ENCODE measurements around the gene MAPT.
A peak's percentile ranks its signal among the peaks of the same experiment; 100 is the strongest.

MAPT gene

DNA sequence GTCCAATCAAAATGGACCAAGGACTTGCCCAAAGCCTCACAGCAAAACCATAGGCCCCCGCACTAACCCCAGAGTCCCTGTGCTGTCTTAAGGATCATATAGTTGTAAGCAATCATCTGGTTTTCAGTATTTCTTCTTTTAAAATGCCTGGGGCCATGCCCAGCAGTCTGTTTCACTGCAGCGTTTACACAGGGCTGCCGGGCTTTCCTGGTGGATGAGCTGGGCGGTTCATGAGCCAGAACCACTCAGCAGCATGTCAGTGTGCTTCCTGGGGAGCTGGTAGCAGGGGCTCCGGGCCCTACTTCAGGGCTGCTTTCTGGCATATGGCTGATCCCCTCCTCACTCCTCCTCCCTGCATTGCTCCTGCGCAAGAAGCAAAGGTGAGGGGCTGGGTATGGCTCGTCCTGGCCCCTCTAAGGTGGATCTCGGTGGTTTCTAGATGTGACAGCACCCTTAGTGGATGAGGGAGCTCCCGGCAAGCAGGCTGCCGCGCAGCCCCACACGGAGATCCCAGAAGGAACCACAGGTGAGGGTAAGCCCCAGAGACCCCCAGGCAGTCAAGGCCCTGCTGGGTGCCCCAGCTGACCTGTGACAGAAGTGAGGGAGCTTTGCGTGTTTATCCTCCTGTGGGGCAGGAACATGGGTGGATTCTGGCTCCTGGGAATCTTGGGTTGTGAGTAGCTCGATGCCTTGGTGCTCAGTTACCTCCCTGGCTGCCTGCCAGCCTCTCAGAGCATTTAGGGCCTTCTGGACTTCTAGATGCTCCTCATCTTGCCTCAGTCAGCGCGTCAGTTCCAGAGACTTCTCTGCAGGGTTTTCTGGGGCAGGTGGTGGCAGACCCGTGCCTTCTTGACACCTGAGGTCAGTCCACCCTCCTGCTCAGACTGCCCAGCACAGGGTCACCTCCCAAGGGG is 79.8 kb downstream of the MAPT start:
- no peak for DNase-seq (ENCODE audit: low spot score)

DNA sequence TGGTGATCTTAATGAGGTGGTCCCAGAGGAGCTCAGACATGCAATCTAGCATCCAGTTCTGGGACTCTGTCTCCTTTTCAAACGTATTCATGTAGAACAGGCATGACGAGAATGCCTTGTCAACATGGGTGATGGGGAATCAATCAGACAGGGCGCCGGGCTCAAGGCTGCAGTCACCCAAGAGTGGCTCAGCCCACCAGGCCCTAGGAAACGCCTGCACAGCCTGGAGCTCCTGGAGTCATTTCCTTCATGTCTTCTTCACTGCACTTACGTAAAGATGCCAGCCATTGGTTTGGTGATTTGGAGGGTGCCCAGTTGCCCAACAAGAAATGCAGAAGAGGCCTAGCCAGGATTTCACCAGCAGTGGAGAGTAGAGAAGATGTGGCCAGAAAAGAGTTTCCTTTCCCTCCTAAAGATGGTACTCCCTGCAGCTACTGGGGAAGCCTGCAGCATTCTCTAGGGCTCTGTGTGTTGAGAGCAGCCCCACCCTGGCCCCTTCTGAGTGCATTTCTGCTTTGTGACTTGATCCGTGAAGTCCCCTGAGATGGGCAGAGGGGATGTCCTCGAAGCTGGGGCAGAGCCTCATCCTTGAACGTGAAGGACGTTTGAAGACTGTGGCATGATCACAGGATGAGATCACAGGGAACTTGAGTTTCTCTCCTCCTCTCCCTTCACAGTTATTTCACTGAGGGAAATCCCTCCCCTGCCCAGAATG is 80.7 kb downstream of the MAPT start:
- DNase-seq (ENCODE audit: low spot score) = no peak

DNA sequence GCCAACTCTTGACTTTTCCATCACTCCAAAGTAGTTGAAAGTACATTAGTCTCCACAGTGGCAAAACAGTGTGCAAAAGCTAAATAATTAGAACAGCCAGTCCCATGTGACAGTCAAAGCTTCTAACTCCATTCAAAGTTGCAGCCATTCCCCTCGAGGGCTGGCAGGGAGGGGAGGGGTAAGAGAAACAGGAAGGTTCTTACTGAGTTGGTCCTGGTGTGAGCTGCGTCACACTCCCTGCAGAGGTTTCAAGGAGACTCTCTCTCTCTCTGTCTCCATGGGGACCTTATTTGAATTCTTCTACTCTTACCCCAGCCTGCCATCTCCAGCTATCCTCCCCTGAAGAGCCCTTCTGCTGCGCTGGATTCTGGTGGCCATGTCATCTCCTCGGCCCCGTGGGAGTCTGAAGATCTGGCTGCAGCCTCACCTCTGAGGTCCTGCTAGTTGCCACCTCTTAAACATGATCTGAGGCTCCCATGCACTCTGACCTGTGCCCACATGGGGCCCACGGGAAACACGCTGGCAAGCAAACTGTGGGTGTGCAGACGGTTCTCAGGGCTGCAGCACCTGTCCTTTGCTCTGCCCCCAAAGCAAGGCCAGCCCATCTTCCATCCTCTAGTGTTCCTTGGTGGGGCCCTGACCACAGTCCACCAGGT is 81.4 kb downstream of the MAPT start:
- DNase-seq (ENCODE audit: low spot score) = no peak

DNA sequence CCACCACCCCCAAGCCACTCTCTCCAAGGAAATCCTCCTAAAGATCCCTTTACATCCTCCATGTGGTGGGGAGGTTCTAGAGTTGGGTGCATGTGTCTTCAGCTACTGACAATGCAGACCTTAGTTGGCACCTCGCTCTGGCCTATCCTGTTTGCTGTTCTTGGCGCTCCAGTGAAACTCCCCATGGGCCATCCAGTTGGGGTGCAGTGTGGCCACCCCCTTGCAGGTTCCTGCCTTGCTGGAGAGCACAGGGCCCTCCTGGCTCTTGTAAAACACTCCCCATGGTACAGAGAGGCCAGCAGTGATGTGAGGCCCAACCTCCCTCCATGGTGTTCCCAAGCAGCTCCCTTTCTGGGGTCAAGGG is 82.0 kb downstream of the MAPT start:
- no peak for DNase-seq (ENCODE audit: low spot score)

DNA sequence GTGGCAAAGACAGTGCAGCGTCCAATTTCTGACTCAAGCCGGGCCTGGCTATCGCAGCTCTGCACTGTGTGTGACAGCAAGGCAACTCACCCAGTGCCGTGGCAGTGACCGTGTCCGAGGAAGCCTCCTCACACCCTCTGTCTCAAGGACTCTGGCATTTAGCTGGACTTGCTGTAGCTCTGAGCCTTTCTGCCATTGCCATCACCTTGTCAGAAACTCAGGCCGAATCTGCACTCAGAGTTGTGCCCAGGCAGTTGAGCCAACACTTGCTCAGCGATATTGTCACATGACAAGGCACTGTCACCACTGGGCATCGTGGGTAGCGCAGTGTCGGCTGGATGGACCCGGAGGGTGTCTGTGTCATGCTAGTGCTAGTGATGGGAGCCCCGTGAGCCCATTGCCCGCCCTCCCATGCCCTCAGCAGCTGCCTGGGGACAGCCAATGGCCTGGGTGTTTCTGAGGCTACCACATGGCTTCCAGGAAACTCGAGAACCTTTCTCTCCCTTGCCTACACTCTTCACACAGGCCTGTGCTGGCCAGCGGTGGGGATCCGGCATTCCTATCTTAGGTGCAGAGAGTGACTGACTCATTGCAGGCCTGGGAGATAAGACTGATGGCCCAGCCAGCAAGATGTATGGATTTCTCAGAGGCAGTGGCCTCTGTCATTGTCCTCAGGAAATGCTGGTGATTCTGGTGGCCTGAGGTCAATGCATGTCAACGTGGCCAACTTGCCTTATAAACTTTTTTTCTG is 82.6 kb downstream of the MAPT start:
- peak; percentile 11 for DNase-seq (ENCODE audit: low spot score)

DNA sequence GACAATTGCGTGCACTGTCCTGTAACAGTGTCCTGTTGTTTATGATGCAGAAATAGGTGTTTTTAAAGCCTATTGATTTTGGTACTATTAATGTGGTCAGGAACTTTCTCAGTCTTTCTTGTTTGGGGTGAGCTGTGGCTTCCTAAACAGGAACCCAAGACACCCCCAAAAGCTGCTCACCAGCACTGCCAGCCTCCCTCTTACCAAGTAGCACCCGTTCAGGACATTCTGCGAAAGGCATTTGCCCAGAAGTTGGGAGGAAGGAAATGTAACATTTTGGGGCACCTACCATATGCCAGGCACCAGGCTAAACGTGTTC is 83.1 kb downstream of the MAPT start:
- DNase-seq (ENCODE audit: low spot score) = no peak

DNA sequence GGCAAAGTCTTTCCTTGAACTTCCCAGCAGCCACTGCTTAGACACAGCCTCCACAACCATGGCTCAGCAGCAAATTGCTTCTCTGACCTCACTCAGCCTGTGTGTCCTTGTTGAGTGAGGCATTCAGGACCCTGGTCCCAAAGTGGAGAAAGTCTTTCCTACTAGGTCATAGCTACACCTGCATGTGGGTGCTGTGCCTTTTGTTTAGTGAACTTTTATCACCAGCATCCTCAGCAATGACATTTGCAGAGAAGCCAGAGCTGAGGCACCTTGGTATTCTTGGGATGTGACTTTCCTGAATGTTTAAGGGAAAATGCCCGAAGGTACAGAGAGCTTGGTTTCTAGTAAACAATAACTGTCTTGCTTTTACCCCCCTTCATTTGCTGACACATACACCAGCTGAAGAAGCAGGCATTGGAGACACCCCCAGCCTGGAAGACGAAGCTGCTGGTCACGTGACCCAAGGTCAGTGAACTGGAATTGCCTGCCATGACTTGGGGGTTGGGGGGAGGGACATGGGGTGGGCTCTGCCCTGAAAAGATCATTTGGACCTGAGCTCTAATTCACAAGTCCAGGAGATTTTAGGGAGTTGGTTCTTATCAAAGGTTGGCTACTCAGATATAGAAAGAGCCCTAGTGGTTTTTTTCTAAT is 83.7 kb downstream of the MAPT start:
- DNase-seq (ENCODE audit: low spot score) = no peak

DNA sequence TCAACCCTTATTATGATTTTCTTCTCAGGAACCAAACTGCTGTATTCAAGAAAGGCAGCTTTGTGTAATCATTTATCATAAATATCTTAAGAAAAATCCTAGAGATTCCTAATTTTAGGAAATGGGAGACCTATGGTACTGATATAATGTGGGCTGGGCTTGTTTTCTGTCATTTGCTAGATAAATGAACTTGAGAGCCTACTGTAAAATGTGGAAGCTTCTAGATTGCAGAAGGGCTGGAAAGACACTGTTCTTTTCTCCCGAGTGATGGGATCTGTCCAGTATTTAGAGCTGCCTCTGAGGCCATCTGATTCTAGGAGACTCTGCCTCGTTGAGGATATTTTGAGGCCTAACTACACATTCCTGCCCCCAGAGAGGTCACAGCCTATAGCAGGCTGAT is 84.8 kb downstream of the MAPT start:
- DNase-seq (ENCODE audit: low spot score) = no peak

DNA sequence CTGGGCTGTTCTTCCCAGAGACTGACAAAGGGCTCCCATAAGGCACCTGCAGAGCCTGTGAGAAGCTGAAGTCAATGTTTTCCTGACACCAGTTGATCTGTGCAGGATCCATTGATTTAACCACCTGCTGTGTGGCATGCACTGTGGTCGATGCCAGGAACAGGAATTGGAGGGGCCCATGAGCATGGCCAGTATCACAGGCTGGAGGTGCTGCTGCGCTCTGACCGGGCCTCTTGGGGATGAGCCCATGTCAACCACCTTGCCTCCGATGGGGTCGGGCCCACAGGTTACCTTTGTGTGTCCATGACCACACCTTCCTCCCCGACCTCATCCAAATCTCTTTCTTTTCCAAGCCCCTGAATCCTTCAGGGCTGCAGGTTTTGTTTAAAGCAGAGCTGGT is 86.5 kb downstream of the MAPT start:
- no peak for DNase-seq (ENCODE audit: low spot score)

DNA sequence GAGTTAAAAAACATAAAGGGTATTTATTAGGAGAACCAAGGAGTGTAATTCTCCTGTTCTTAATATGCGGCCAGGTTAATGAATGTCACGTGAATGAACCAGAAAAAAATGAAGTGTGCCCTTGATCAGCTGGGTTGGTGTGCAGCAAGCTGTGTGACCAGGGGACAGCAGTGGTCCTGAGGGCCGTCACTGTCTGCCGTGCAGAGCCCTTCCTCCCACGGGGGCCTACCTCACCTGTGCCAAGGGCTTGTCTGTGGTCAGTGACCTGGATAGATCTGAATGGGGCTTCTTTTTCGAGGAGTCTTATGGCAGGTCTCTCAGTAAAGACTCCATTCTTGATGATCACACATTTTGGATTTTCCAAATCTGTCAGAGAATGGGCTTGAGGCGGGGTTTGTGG is 87.0 kb downstream of the MAPT start:
- DNase-seq (ENCODE audit: low spot score) = no peak

DNA sequence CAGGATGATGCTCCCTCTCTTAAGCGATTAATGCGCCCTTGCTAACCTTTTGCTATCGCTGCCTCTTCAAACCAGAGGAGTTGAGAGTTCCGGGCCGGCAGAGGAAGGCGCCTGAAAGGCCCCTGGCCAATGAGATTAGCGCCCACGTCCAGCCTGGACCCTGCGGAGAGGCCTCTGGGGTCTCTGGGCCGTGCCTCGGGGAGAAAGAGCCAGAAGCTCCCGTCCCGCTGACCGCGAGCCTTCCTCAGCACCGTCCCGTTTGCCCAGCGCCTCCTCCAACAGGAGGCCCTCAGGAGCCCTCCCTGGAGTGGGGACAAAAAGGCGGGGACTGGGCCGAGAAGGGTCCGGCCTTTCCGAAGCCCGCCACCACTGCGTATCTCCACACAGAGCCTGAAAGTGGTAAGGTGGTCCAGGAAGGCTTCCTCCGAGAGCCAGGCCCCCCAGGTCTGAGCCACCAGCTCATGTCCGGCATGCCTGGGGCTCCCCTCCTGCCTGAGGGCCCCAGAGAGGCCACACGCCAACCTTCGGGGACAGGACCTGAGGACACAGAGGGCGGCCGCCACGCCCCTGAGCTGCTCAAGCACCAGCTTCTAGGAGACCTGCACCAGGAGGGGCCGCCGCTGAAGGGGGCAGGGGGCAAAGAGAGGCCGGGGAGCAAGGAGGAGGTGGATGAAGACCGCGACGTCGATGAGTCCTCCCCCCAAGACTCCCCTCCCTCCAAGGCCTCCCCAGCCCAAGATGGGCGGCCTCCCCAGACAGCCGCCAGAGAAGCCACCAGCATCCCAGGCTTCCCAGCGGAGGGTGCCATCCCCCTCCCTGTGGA is 88.6 kb downstream of the MAPT start:
- no peak for DNase-seq (ENCODE audit: low spot score)

DNA sequence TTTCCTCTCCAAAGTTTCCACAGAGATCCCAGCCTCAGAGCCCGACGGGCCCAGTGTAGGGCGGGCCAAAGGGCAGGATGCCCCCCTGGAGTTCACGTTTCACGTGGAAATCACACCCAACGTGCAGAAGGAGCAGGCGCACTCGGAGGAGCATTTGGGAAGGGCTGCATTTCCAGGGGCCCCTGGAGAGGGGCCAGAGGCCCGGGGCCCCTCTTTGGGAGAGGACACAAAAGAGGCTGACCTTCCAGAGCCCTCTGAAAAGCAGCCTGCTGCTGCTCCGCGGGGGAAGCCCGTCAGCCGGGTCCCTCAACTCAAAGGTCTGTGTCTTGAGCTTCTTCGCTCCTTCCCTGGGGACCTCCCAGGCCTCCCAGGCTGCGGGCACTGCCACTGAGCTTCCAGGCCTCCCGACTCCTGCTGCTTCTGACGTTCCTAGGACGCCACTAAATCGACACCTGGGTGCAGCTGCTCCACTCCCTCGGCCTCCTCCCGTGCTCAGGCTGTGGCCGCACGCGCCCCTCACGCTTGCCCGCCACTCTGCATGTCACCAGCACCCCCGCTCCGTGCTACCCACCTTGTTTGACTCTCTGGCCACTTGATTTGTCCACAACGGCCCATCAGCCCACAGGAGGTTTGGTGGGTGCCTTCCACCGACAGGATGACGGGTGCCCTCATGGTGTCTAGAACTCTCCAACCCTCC is 89.4 kb downstream of the MAPT start:
- DNase-seq (ENCODE audit: low spot score) = no peak

DNA sequence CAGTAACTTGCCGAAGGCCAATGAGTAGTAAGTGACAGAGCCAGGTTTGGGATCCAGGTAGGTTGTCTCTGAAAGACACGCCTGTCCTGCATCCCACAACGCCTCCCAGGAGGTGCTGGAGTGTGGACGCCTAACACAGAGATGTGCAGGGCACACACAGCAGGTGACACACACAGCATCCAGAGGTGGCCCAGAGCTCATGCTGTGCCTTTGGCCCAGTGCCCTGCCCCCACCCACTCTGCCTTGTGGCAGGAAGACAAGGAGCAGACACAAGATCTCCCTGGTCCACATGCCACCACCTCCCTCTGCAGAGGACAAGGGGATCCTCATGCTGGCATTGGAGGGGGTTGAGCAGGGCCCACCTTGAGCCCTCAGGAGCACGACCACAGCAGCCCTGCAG is 90.0 kb downstream of the MAPT start:
- DNase-seq (ENCODE audit: low spot score) = no peak

DNA sequence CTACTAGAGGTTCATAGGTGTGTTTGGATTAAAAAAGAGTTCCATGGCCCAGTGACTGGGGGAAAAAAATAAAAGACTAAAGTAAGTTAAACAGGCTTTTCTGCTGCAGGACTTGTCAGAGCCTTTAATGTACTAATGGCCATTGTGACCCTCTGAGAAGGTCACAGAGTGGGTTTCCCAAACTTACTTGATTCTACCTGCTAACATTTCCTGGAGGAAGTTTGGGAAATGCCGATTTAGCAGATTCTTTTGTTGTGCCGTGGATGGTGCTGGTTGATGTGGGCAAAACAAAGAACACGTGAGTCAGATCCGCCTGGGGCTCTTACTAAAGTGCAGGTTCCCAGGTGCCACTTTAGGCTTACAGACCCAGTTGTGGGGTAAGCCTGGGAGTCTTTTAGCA is 91.1 kb downstream of the MAPT start:
- no peak for DNase-seq (ENCODE audit: low spot score)

DNA sequence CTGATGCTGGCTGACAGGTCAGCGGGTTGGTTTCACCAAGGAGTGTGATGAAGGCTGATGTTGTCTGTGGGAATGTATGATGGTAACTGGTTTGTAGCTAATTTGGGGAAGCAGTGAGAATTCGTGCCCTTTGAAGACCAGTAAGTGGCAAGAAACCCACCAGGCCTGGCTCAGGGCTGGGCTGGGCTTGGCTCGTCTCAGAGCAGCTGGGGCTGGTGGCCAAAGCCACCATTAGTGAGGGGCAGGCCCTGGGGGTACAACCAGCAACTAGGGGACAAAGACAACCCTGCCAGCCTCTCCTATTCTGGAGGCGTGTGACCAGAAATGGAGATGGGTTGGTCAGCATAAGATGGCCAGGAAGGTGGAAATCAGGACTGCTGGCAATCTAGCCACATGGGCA is 91.7 kb downstream of the MAPT start:
- DNase-seq (ENCODE audit: low spot score) = no peak

DNA sequence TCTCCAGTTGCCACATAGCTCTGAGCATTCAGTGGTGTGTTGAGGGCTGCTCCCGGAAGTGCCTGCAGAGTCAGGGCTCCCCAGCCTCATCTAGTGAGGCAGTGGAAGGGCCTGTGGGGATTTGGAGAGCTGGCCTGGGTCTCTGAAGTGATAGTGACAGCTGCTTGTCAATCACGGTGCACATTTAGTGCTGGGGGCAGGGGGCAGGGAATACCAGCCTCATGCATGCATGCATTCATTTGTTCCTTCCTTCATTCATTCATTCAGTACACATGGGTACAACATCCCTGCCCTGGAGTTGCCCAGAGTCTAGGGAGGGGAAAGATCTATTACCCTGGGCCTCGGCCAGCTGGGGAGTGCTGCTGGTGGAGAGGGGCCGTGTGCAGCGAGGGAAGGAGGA is 93.4 kb downstream of the MAPT start:
- DNase-seq (ENCODE audit: low spot score) = no peak

DNA sequence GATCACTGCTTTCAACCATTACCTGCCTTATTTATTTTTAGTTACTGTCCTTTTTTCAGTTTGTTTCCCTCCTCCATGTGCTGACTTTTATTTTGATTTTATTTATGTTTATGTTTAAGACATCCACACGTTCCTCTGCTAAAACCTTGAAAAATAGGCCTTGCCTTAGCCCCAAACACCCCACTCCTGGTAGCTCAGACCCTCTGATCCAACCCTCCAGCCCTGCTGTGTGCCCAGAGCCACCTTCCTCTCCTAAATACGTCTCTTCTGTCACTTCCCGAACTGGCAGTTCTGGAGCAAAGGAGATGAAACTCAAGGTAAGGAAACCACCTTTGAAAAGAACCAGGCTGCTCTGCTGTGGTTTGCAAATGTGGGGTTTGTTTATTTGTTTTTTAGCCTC is 95.4 kb downstream of the MAPT start:
- no peak for DNase-seq (ENCODE audit: low spot score)

DNA sequence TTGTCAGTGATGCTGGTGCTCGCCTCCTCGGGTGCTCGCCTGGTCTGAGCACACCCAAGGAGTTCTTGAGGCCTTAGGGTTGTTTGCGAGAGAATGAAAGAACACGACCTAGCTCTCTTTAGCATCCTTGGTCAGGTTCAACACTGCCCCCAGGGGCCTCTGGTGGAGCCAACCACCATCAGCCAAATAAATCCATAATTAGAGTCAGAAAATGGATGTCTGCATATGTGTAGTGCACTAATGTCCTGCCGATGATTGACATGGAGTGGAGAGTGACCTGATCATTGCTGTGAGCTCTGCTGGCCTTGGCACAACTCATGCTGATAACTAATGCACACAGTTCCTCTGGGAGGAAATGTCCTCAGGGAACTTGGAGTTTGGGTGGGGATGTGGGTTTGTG is 96.5 kb downstream of the MAPT start:
- DNase-seq (ENCODE audit: low spot score) = no peak

DNA sequence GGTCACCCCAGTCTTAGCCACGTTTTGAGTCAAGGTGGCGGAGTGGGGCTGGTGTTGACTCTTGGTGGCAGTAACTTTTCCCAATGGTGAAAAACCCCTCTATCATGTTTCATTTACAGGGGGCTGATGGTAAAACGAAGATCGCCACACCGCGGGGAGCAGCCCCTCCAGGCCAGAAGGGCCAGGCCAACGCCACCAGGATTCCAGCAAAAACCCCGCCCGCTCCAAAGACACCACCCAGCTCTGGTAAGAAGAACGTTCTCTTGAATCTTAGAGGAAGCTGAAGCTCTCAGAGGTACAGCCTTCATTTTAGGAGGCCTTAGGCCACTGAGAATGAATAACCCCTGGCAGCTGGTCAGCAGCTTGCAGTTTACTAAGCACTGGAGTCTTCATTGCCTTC is 97.0 kb downstream of the MAPT start:
- DNase-seq (ENCODE audit: low spot score) = no peak

DNA sequence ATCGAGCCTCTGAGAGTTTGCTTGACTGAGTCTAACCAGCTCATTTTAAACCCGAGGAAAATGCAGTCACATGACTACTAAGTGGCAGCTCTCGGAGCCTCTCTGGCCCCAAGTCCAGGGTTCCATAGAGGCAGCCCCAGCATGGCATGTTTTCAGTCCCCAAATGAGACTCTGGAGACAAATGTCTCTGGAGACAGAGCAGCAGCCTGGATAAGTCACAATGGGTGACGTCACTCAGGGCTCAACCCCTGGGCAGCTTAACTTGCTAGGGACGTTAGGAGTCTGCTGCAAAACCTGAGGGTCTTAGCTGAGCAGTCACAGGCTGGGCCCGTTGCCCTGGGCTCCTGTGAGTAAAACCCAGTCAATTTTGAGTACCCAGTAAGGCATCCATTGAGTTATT is 97.8 kb downstream of the MAPT start:
- no peak for DNase-seq (ENCODE audit: low spot score)

DNA sequence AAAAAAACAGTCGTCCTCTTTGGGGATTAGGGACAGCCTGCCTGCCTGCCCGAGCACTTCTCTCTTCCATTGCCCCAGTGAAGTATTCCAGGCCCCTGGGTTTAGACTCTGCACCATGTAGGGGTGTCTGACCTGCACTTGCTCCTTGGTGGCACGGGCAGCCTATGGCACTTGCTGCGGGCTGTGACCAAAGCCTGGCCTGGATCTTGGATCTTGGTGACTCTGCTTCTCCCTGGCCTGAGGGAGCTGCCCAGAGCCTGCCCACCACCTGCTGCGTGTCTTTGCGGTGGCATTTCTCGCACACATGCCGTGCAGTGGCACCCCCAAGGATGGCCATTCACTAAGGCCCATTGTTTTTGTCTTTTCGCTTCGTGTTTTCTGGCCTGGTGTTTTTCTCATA is 98.5 kb downstream of the MAPT start:
- no peak for DNase-seq (ENCODE audit: low spot score)

Measured in SW480 (cell line).